SH-SY5Y (cell line): ENCODE measurements around the gene EIF4A3.

Experiments used
- GATA2 ChIP-seq: IDR thresholded peaks from 2 replicates; pipeline ENCODE4 v1.6.1; 2011; ENCODE audit warnings: mild to moderate bottlenecking, low read depth, low read length
- GATA3 ChIP-seq: IDR thresholded peaks from 2 replicates; pipeline ENCODE4 v1.6.1; 2011; ENCODE audit warnings: low read depth, mild to moderate bottlenecking, low read length, moderate library complexity

GRCh38 chr17:80101011-80101945 is 45.6 kb downstream of the EIF4A3 start, which contains the start of gene GAA:
- TF ChIP-seq GATA2 (no peak), GATA3 (no peak)
